Upper lobe of left lung (tissue), 6 donors: ENCODE results near the gene MAN1A1. TPM values are rescaled to one million over a fixed set of nuclear protein-coding genes. Genes with fewer than 3 reads are reported as not detected.

Experiments used
- ATAC-seq, 2 donors: fragments of 200-7000 bp; cut with Tn5 transposase; one replicate each; pipeline ENCODE4 v1.9.1; 2022; ENCODE audit warnings: mild to moderate bottlenecking in 2 of 2, moderate library complexity in 2 of 2; ENCODE audit not compliant: low FRiP score in 2 of 2
- DNase-seq, 2 donors: peaks; one replicate each; pipeline ENCODE4 v3.0.0-alpha.2; 2019 to 2020
- H3K27ac ChIP-seq, 4 donors: fragments of 200-600 bp; sonication (generic); one replicate each; pipeline ENCODE4 v1.5.1; 2016 to 2019
- H3K27me3 ChIP-seq, 4 donors: fragments of 200-600 bp; sonication (generic); one replicate each; pipeline ENCODE4 v1.5.1; 2017 to 2019
- H3K36me3 ChIP-seq, 4 donors: fragments of 200-600 bp; sonication (generic); one replicate each; pipeline ENCODE4 v1.5.1; 2016 to 2019
- H3K4me1 ChIP-seq, 4 donors: fragments of 200-600 bp; sonication (generic); one replicate each; pipeline ENCODE4 v1.5.1; 2018 to 2019
- H3K4me3 ChIP-seq, 4 donors: fragments of 200-600 bp; sonication (generic); one replicate each; pipeline ENCODE4 v1.5.1; 2017 to 2019; ENCODE audit warnings: mild to moderate bottlenecking in 2 of 4, moderate library complexity in 1 of 4
- H3K9me3 ChIP-seq, 4 donors: fragments of 200-600 bp; sonication (generic); one replicate each; pipeline ENCODE4 v1.5.1; 2018 to 2019
- CTCF ChIP-seq, 6 experiments: fragments of 450-650 bp in 4 of 6; fragments of 200-600 bp in 2 of 6; sonication (generic) in 2 of 6; IDR thresholded peaks; one replicate each; pipeline ENCODE4 v1.5.1; 2016 to 2019; ENCODE audit warnings: antibody characterized with exemption in 6 of 6
- EP300 ChIP-seq, 4 donors: sonication (generic); formaldehyde crosslinking; IDR thresholded peaks; one replicate each; pipeline ENCODE4 v1.5.1; 2017; ENCODE audit warnings: antibody characterized with exemption in 4 of 4, control low read depth in 2 of 4
- POLR2A ChIP-seq, 4 donors: fragments of 450-650 bp; IDR thresholded peaks; one replicate each; pipeline ENCODE4 v1.5.1; 2016 to 2017; ENCODE audit warnings: antibody characterized with exemption in 4 of 4, mild to moderate bottlenecking in 2 of 4
- POLR2AphosphoS5 ChIP-seq, 2 donors: sonication (generic); formaldehyde crosslinking; IDR thresholded peaks; one replicate each; pipeline ENCODE4 v1.5.1; 2017; ENCODE audit warnings: antibody characterized with exemption in 2 of 2
- WGBS, 2 donors: methylation state at CpG; one replicate each; pipeline ENCODE4 v1.1.5; 2017 to 2018; 5-methylcytosine and 5-hydroxymethylcytosine counted together
- total RNA-seq, 6 donors: library from RNA; depleted of rRNA in 4 of 6; stranded (reverse); fragments of >200 nt in 4 of 6; gene quantifications; one replicate each; pipeline versions ENCODE4 v1.1.0 to v1.2.1, GENCODE V29; 2016 to 2021
- donor health status: DM: no; HTN: no; CAD: no; lungs with moderate emphysema.
- donor health status: DM: no; HTN: yes; CAD: no; lungs with severe emphysema.

Gene MAN1A1
- total RNA-seq, 6 donors from 2014 or later, result 61.8 to 98.6 (median 79.1) TPM

GRCh38 chr6:119284861-119285521, 64.6 kb downstream of the MAN1A1 start:
- no peak overlapping the region for H3K27ac ChIP-seq
- no peak overlapping the region for H3K4me3 ChIP-seq
- H3K9me3 ChIP-seq, result no peaks in the 10 kb centered on the region
- H3K4me1 ChIP-seq, result peaks cover 0 to 12% (median 0%) of the 10 kb centered on the region in 4 donors
- no peaks in the 10 kb centered on the region for H3K27me3 ChIP-seq
- DNase-seq, result no peak
- 74 to 81% methylated on average over 4 of the region's 4 CpGs for WGBS, 2 donors
- no peaks in the 10 kb centered on the region for H3K36me3 ChIP-seq
- no peak for ATAC-seq
- no peak for TF ChIP-seq POLR2A (IDR thresholded peaks at IDR 0.05)
- no peak for TF ChIP-seq CTCF (IDR thresholded peaks at IDR 0.05)
- no peak for TF ChIP-seq EP300 (IDR thresholded peaks at IDR 0.05)
- TF ChIP-seq POLR2AphosphoS5 (IDR thresholded peaks at IDR 0.05), result no peak

GRCh38 chr6:119283979-119284545, 65.5 kb downstream of the MAN1A1 start:
- no peaks in the 10 kb centered on the region for H3K27me3 ChIP-seq
- no peaks in the 10 kb centered on the region for H3K36me3 ChIP-seq
- DNase-seq (no peak), ATAC-seq (no peak)
- no peak overlapping the region for H3K27ac ChIP-seq
- peaks cover 0 to 7% (median 0%) of the 10 kb centered on the region in 4 donors for H3K4me1 ChIP-seq
- WGBS, 2 donors, result 79 to 87% methylated on average over 6 of the region's 6 CpGs
- TF ChIP-seq CTCF (IDR thresholded peaks at IDR 0.05), result no peak
- TF ChIP-seq POLR2A (IDR thresholded peaks at IDR 0.05), result no peak
- no peak for TF ChIP-seq EP300 (IDR thresholded peaks at IDR 0.05)
- TF ChIP-seq POLR2AphosphoS5 (IDR thresholded peaks at IDR 0.05), result no peak
- H3K4me3 ChIP-seq, result no peak overlapping the region
- H3K9me3 ChIP-seq, result no peaks in the 10 kb centered on the region

- H3K9me3 ChIP-seq, result no peaks in the 10 kb centered on the region
- TF ChIP-seq POLR2AphosphoS5 (IDR thresholded peaks at IDR 0.05), result no peak
- TF ChIP-seq POLR2A (IDR thresholded peaks at IDR 0.05), result no peak
- no peak for TF ChIP-seq EP300 (IDR thresholded peaks at IDR 0.05)
- TF ChIP-seq CTCF (IDR thresholded peaks at IDR 0.05), result no peak
- peaks cover 0 to 7% (median under 1%) of the 10 kb centered on the region in 4 donors for H3K4me1 ChIP-seq
- H3K4me3 ChIP-seq, result no peak overlapping the region
- ATAC-seq, result no peak
- DNase-seq, result no peak
- no peaks in the 10 kb centered on the region for H3K27me3 ChIP-seq
- WGBS, 2 donors, result 55 to 63% methylated on average over 3 of the region's 3 CpGs
- no peak overlapping the region for H3K27ac ChIP-seq
- no peaks in the 10 kb centered on the region for H3K36me3 ChIP-seq
These were observed 66.3 kb downstream of the MAN1A1 start for GRCh38 chr6:119283214-119283613.

GRCh38 chr6:119280668-119281067, 68.9 kb downstream of the MAN1A1 start:
- WGBS, 2 donors, result 74 to 98% methylated on average over 2 of the region's 2 CpGs
- H3K27ac ChIP-seq, result no peak overlapping the region
- TF ChIP-seq EP300 (IDR thresholded peaks at IDR 0.05) (no peak), CTCF (IDR thresholded peaks at IDR 0.05) (no peak), POLR2AphosphoS5 (IDR thresholded peaks at IDR 0.05) (no peak), POLR2A (IDR thresholded peaks at IDR 0.05) (no peak)
- H3K36me3 ChIP-seq, result no peaks in the 10 kb centered on the region
- no peaks in the 10 kb centered on the region for H3K9me3 ChIP-seq
- H3K27me3 ChIP-seq, result no peaks in the 10 kb centered on the region
- ATAC-seq, result peak in 1 of 2 donors; percentile 18
- no peak overlapping the region for H3K4me3 ChIP-seq
- DNase-seq, result no peak
- peaks cover 0 to 12% (median 2%) of the 10 kb centered on the region in 4 donors for H3K4me1 ChIP-seq
